ENCODE data around the gene WWC1. TPM values are rescaled to one million over a fixed set of nuclear protein-coding genes. Genes with fewer than 3 reads are reported as not detected.

WWC1 gene
- total RNA-seq, 1 donor from 2014 or later = 118 TPM

DNA sequence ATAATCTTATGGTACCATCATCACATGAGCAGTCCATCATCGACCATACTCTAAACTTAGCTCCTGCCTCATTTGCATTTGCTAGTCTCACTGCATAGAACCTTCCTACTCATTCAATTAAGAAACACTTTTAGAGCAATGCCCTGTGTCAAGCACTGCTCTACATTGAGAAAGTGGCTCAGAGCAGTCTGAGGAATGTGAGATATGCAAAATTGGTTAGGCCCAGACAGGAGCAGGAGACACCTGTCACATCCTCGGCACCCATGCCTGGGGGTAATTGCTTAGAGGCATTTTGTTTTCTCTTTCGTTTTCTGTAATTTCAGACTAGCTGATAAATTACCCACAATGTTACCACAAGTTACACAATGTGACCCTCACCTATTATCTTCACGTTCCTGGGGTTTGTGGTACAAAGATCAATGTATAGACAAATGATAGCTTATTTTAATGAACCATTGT lies 189.9 kb downstream of the WWC1 start:
- TF ChIP-seq, protein P1, sequence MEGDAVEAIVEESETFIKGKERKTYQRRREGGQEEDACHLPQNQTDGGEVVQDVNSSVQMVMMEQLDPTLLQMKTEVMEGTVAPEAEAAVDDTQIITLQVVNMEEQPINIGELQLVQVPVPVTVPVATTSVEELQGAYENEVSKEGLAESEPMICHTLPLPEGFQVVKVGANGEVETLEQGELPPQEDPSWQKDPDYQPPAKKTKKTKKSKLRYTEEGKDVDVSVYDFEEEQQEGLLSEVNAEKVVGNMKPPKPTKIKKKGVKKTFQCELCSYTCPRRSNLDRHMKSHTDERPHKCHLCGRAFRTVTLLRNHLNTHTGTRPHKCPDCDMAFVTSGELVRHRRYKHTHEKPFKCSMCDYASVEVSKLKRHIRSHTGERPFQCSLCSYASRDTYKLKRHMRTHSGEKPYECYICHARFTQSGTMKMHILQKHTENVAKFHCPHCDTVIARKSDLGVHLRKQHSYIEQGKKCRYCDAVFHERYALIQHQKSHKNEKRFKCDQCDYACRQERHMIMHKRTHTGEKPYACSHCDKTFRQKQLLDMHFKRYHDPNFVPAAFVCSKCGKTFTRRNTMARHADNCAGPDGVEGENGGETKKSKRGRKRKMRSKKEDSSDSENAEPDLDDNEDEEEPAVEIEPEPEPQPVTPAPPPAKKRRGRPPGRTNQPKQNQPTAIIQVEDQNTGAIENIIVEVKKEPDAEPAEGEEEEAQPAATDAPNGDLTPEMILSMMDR (IDR thresholded peaks at IDR 0.05; ENCODE audit: insufficient read depth, low read length, poor library complexity, severe bottlenecking) = no peak
- Histone ChIP-seq H3K27me3 (ENCODE audit: control insufficient read depth, insufficient read depth, low read length) (no peaks in the 10 kb centered on the region), H3K36me3 (ENCODE audit: control insufficient read depth, insufficient read depth, low read length) (no peaks in the 10 kb centered on the region), H3K4me3 (ENCODE audit: low read depth, low read length) (no peak overlapping the region)
- DNase-seq (ENCODE audit: low read depth) = no peak

DNA sequence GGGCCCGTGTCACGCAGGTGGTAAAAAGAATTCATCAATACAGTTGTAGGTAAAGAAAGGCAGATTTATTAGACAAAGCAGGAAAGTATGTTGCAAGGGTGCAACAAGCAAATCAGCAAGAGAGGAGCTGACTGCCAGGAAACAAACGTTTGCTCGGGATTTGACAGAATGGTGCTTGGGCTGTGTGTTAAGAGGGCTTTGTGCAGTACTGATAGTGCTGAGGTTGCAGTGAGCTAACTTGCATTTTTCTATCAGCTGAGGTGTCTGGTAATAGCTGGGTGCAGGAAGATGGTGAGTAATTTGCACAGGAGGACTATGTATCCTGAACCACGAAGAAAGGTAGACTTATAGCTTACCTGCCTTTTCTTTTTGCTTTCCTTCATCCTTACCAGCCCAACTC lies 190.9 kb downstream of the WWC1 start:
- Histone ChIP-seq H3K27me3 (ENCODE audit: control insufficient read depth, insufficient read depth, low read length) (no peaks in the 10 kb centered on the region), H3K36me3 (ENCODE audit: control insufficient read depth, insufficient read depth, low read length) (no peaks in the 10 kb centered on the region), H3K4me3 (ENCODE audit: low read depth, low read length) (no peak overlapping the region)
- TF ChIP-seq, protein P1 (IDR thresholded peaks at IDR 0.05; ENCODE audit: insufficient read depth, low read length, poor library complexity, severe bottlenecking) = no peak
- DNase-seq (ENCODE audit: low read depth) = no peak

DNA sequence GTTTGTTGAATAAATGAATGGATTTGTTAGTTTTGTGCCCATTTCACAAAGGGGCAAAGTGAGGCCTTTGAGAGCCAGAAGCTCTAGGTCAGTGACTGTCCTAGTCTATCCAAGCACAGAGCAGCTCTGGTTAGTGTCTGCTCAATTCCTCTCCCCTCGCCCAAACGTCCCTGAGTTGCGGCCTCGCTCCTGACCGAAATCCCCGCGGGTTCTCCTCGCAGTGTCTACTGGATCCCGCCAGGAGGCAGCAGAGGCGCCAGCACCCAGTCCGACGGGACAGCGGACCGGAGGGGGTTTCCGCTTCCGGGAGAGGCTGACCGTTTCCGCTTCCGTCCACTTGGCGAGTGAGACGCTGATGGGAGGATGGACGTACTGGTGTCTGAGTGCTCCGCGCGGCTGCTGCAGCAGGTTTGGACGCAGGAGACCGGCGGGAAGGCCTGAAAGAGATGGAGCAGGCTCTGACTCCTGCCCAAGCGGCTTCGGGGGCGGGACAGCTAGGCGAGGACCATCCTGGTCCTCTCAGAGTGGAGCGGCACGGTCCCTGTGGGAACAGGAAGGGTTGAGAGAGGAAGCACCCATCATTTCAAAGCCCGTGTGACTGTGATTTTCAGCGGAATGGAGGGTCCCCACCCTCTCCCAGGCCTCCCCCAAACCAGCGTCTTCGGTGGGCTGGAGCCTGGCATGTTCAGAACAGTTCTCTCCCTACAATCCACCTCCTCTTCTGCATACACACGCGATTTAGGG lies 194.9 kb downstream of the WWC1 start, which contains the start of gene RARS1:
Gene RARS1, plus strand, starts transcription at position 336 of the 744 bp plus-strand sequence. Its CDS starts 28 bp downstream, at position 364.
- Histone ChIP-seq H3K27me3 (ENCODE audit: control insufficient read depth, insufficient read depth, low read length) (no peaks in the 10 kb centered on the region), H3K4me3 (ENCODE audit: low read depth, low read length) (peak within 1 kb of the TSS; percentile 82), H3K36me3 (ENCODE audit: control insufficient read depth, insufficient read depth, low read length) (peaks cover 1% of the 10 kb centered on the region)
- DNase-seq (ENCODE audit: low read depth) = peak; percentile 68
- TF ChIP-seq, protein P1 (IDR thresholded peaks at IDR 0.05; ENCODE audit: insufficient read depth, low read length, poor library complexity, severe bottlenecking) = peak; percentile 98

DNA sequence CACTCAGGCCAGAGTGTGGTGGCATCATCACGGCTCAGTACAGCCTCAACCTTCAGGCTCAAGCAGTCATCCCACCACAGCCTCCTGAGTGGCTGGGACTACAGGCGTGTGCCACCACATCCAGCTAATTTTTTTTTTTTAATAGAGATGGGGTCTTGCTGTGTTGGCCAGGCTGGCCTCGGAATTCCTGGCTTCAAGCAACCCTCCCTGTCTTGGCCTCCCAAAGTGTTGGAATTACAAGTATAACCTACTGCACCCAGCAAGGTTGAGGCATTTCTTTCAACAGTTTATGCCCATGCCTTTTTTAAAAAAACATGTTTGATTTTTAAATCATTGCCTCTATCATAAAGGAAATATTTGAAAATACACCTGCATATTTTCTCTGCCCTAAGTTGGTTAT lies 197.6 kb downstream of the WWC1 start:
- Histone ChIP-seq H3K36me3 (ENCODE audit: control insufficient read depth, insufficient read depth, low read length) (peaks cover 1% of the 10 kb centered on the region), H3K27me3 (ENCODE audit: control insufficient read depth, insufficient read depth, low read length) (no peaks in the 10 kb centered on the region), H3K4me3 (ENCODE audit: low read depth, low read length) (no peak overlapping the region)
- DNase-seq (ENCODE audit: low read depth) = no peak
- TF ChIP-seq, protein P1 (IDR thresholded peaks at IDR 0.05; ENCODE audit: insufficient read depth, low read length, poor library complexity, severe bottlenecking) = no peak

DNA sequence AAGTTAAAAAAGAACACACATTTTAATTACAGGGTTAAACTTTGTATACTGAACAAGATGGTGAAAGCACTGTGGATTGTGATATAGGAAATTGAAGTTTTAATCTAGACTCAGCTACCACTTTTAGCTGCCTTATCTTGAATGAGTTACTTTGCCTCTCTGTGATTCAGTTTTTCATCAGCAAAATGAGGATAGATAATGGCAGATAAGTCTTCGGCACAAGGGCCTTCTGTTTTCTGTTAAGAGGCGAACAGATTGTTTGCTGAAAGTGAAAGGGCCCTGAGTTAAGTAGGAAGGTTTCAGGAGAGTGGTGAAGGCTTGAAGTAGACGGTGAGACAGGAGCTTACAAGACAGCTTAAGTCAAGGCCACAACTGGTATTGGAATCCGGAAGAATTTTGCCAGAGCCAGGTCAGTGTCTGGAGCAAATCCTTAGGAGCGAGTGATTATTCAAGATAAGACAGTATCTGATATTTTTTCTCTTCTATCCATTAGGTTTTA lies 202.7 kb downstream of the WWC1 start:
- TF ChIP-seq, protein P1 (IDR thresholded peaks at IDR 0.05; ENCODE audit: insufficient read depth, low read length, poor library complexity, severe bottlenecking) = no peak
- DNase-seq (ENCODE audit: low read depth) = no peak

More for the DNA sequence above, 202.7 kb downstream of the WWC1 start:
- Histone ChIP-seq H3K36me3 (ENCODE audit: control insufficient read depth, insufficient read depth, low read length) (peaks cover 2% of the 10 kb centered on the region), H3K4me3 (ENCODE audit: low read depth, low read length) (no peak overlapping the region), H3K27me3 (ENCODE audit: control insufficient read depth, insufficient read depth, low read length) (no peaks in the 10 kb centered on the region)
